Activated effector memory CD4-positive, alpha-beta T cell treated with Interleukin-2 at 50 U/mL for 16 hours (primary cell): ENCODE results near the gene ZBTB5.
"Not testable (repeated sequence)": the region's sequence is repeated elsewhere in the genome, so short reads cannot be mapped to it uniquely, and the experiment has no call there.

Experiments used
- DNase-seq: peaks from one replicate; pipeline ENCODE4 v3.0.0-alpha.2; 2020

ZBTB5 gene

DNA sequence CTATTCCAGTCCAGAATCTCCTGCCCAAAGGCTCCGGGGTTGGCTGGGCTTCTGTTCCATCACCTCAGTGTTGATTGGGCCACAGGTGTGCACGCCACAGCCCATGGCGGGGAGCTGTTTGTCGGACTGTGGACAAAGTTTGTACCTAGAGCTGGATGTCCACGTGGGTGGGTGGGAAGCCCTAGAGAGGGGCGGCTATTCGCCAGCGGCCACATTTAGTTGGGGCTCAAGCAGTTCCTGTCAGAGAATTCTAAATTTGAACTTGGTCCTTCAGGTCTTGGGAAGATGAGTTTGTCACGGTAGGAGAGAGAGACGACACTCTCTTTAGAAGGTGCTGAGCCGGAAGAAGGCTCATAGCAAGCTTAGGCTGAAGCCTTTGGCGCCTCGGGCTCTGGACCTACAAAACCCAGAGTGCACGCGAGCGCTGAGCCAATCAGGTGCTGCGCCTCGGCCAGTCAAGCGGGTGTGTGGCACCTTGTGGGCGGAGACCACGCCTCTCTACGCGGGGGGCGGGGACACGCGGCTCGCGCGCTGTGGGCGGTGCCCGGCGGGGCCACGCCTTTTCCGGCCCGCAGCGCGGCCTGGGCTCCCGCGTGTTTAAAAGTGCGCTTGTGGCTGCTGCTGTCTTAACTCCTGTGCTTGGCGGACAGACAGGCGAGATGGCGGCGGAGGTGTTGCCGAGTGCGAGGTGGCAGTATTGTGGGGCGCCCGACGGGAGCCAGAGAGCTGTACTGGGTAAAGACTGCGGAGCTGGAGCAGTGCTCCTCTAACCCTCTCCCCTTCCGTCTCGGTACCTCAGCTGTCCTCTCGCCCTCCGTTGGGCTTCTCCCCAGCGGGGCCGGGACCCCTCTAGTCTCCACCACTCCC is 20.4 kb upstream of the ZBTB5 start, which contains the start of gene POLR1E:
Gene POLR1E, plus strand, starts transcription at position 560 of the 867 bp plus-strand sequence. Its CDS starts 100 bp downstream, at position 660.
- DNase-seq: peak; percentile 96

GRCh38 chr9:37480759-37481158 is 15.5 kb upstream of the ZBTB5 start:
- no peak for DNase-seq

- DNase-seq: not testable (repeated sequence)
Measured at GRCh38 chr9:37477987-37478619, 12.9 kb upstream of the ZBTB5 start.

GRCh38 chr9:37477443-37477842 is 12.2 kb upstream of the ZBTB5 start:
- DNase-seq: not testable (repeated sequence)

GRCh38 chr9:37476930-37477329 is 11.7 kb upstream of the ZBTB5 start:
- no peak for DNase-seq

DNA sequence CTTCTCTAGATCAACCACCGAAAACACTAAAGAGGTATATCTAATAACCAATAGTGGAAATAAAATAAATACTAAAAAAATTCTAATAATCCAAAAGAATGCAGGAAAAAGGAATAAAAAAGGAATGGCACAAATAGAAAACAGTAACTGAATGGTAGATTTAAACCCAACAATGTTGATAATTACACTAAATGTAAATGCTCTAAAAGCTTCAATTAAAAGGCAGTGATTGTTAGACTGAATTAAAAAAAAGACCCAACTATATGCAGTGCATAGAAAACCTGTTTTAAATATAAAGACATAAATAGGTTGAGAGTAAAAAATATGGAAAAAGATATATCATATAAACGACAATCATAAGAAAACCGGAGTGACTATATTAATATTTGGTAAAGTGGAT is 9.2 kb upstream of the ZBTB5 start:
- DNase-seq: no peak

GRCh38 chr9:37473982-37474381 is 8.7 kb upstream of the ZBTB5 start:
- DNase-seq: not testable (repeated sequence)

GRCh38 chr9:37471942-37472684 is 6.9 kb upstream of the ZBTB5 start:
- DNase-seq: no peak

- no peak for DNase-seq
Measured at GRCh38 chr9:37468620-37469019, 3.4 kb upstream of the ZBTB5 start.

- not testable (repeated sequence) for DNase-seq
Measured at GRCh38 chr9:37467530-37467929, 2.3 kb upstream of the ZBTB5 start.

- no peak for DNase-seq
Measured at GRCh38 chr9:37466037-37466709, 923 bp upstream of the ZBTB5 start.

DNA sequence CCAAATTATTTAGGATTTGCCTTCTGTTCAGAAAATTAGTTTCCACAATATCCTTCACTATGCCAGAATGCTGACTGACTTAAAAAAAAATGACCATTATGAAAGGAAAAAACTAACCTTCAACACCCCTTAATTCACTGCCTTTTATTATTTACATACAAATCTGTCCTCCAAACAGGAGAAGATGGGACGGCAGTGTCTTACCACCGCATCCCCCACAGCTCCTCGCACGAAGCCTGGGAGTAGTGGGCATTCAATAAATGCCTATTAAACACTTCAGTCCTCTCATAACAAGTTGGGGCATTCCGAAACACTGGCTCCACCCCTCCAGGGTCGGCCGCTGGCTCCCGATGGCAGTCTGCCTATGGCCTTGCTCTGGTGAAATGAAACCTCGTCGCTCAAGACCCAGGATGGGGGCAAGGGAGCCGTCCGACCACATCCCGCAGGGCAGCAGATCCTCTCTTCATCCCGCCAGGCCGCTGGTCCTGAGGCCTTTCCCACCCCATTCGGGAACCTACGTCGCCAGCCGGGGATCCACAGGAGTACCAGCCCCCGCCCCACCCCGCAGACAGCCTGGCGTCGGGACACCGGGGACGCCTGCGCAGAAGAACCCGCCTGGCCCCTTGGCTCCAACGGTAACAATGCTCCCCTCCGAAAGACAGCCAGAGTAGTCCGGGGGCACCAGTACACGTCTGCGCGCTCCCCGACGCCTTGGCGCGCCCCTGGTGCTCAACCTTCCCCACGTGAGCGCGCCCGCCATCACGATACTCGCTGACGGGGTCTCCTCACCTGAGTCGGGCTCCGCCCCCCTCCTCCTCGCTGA is 613 bp downstream of the ZBTB5 start:
- no peak for DNase-seq

GRCh38 chr9:37464006-37464405 is 1.2 kb downstream of the ZBTB5 start:
- DNase-seq: no peak

DNA sequence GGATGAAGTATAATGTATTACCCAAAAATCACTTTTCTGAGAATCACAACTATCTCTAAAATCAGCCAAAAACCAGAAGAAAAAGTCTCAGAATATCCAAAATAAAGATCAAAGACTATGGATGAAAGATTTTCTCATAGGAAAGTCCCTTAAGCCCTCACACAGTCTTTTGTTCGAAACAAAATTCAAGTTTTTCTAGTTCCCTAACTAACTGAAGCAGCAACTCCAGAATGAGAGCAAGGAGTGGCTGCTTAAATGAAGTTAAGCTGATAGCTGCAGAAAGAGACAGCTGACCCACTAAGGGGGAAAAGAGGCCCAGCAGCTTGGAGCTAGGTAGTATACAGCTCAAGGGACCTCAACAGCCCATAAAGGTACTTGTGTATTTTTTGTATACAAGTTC is 8.4 kb downstream of the ZBTB5 start:
- no peak for DNase-seq

DNA sequence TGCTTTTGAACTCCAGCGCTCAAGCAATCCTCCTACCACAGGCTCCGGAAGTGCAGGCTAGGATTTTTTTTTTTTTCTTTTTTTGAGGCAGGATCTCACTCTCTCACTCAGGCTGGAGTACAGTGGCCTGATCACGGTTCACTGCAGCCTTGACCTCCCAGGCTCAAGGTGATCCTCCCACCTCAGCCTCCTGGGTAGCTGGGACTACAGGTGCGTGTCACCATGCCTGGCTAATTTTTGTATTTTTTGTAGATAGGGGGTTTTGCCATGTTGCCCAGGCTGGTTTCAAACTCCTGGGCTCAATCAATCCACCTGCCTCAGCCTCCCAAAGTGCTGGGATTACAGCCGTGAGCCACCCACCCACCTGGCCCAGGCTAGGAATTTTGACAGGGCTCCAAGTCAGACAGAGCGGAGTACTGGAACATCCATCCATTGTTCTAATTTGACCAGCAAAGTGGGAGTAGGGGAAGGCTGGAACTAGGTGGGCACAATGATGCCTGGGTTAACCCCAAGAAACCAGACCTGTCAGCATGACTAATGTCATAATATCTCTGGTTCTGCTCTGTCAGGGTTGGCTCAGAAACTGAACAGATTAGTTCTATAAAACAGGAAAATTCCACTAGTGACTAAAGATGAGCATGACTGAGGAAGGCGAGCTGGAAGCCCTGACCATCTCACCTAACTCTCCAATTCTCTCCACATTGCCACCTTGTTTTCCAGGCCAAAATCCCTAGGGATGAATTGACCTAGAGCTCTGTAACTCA is 9.2 kb downstream of the ZBTB5 start:
- no peak for DNase-seq

- DNase-seq: no peak
Measured at GRCh38 chr9:37454238-37454637, 11.0 kb downstream of the ZBTB5 start.

- no peak for DNase-seq
Measured at GRCh38 chr9:37453827-37454226, 11.4 kb downstream of the ZBTB5 start.

GRCh38 chr9:37452611-37453010 is 12.6 kb downstream of the ZBTB5 start:
- no peak for DNase-seq

GRCh38 chr9:37451628-37452027 is 13.6 kb downstream of the ZBTB5 start:
- no peak for DNase-seq

GRCh38 chr9:37449862-37450632 is 15.2 kb downstream of the ZBTB5 start:
- no peak for DNase-seq
